Measurements from ENCODE around the gene CD8B. TPM values are rescaled to one million over a fixed set of nuclear protein-coding genes. Genes with fewer than 3 reads are reported as not detected.

Gene CD8B
- total RNA-seq, 2 donors from 2014 or later: 5.7 TPM; not detected in 1

- Histone ChIP-seq H3K27me3 (no peaks in the 10 kb centered on the region), H3K27ac (no peak overlapping the region), H3K9me3 (no peaks in the 10 kb centered on the region), H3K4me3 (no peak overlapping the region), H3K4me1 (no peaks in the 10 kb centered on the region), H3K36me3 (replicated peaks in 1 of 2; ENCODE audit: insufficient read depth in 1 of 2, low read depth in 2 of 2) (no peaks in the 10 kb centered on the region)
- intact Hi-C loops (cut with DNase I): no loop called here
- ATAC-seq: no peak
- no peak for TF ChIP-seq CTCF (IDR thresholded peaks at IDR 0.05)
- no peak for TF ChIP-seq POLR2A (IDR thresholded peaks at IDR 0.05)
- no peak for DNase-seq
- WGBS, 2 donors: 73 to 84% methylated on average over 6 to 7 of the region's 7 CpGs
Observed at GRCh38 chr2:86782748-86783147, 78.9 kb downstream of the CD8B start.

GRCh38 chr2:86781363-86781762 lies 80.3 kb downstream of the CD8B start:
- DNase-seq (no peak), ATAC-seq (no peak)
- Histone ChIP-seq H3K36me3 (replicated peaks in 1 of 2; ENCODE audit: insufficient read depth in 1 of 2, low read depth in 2 of 2) (no peaks in the 10 kb centered on the region), H3K27ac (no peak overlapping the region), H3K27me3 (no peaks in the 10 kb centered on the region), H3K9me3 (no peaks in the 10 kb centered on the region), H3K4me3 (no peak overlapping the region), H3K4me1 (no peaks in the 10 kb centered on the region)
- WGBS, 2 donors: 71 to 72% methylated on average over 9 of the region's 9 CpGs
- TF ChIP-seq POLR2A (IDR thresholded peaks at IDR 0.05) (no peak), CTCF (IDR thresholded peaks at IDR 0.05) (no peak)
- intact Hi-C loops (cut with DNase I): no loop called here

DNA sequence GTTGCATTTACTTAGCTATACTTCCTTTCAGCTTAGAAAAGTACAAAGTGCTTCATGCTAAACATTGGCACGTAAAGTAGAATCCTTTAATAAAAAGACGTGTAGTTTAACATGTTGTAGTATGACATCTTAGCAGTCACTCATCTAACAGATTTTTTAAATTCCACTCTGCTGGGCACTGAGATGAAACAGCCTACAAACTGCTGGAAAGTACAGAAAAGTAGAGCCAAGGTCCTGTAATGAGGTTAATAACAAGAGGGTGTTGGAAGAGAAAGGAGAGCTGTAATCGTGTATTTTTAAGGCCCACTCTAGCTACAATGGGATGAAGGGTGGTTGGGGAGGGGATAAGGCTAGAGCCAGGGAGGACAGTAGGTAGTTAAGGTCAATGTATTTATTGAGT lies 81.7 kb downstream of the CD8B start:
- H3K4me3 ChIP-seq: no peak overlapping the region
- WGBS, 2 donors: 64 to 70% methylated on average over 3 of the region's 3 CpGs
- H3K4me1 ChIP-seq: no peaks in the 10 kb centered on the region
- DNase-seq (no peak), ATAC-seq (no peak)
- no peak overlapping the region for H3K27ac ChIP-seq
- TF ChIP-seq POLR2A (IDR thresholded peaks at IDR 0.05) (no peak), CTCF (IDR thresholded peaks at IDR 0.05) (no peak)
- intact Hi-C loops (cut with DNase I): no loop called here
- H3K9me3 ChIP-seq: no peaks in the 10 kb centered on the region
- no peaks in the 10 kb centered on the region for H3K27me3 ChIP-seq
- no peaks in the 10 kb centered on the region for H3K36me3 ChIP-seq (replicated peaks in 1 of 2; ENCODE audit: insufficient read depth in 1 of 2, low read depth in 2 of 2)

DNA sequence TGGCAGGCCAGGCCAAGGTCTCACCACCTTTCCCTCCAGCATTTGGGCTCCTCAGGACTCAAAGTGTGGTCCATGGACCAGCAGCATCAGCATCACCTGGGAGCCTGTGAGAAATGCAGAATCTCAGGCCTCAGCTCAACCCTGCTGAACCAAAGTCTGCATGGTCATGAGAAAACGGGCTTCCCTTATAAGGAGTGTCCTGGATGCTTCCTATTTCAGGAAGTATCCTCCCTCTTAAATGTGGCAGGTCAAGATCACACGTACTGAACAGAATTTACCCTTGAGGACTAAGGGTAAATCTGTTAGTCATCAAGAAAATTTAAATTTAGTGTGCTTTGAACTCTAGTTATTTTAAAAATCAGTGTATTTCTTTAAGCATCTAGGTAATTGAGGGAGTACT lies 82.7 kb downstream of the CD8B start:
- Histone ChIP-seq H3K4me1 (no peaks in the 10 kb centered on the region), H3K4me3 (no peak overlapping the region), H3K27me3 (no peaks in the 10 kb centered on the region), H3K27ac (no peak overlapping the region), H3K9me3 (no peaks in the 10 kb centered on the region), H3K36me3 (replicated peaks in 1 of 2; ENCODE audit: insufficient read depth in 1 of 2, low read depth in 2 of 2) (peaks cover 0 to 5% of the 10 kb centered on the region in 2 donors)
- DNase-seq (no peak), ATAC-seq (no peak)
- WGBS, 2 donors: 65 to 67% methylated on average over 2 of the region's 2 CpGs
- intact Hi-C loops (cut with DNase I): no loop called here
- no peak for TF ChIP-seq CTCF (IDR thresholded peaks at IDR 0.05)
- no peak for TF ChIP-seq POLR2A (IDR thresholded peaks at IDR 0.05)

DNA sequence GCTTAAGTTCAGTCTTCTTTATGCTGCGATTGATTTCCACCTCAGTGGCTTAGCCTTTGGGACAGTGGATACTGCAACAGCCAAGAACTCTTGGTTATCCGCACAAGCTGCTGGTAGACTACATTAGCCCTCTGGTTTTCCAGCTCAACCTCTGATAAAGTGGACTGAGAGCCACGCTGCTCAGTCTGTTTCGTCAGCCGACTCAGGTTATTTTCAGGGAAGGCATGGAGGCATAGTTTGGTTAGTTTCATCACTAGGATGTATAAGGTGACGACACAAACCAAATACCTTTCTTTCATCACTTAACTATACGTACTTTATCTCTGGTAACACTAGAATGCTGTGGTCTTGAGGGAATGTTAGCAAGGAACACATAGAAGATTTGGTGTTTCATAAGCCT lies 85.2 kb downstream of the CD8B start:
- no peak overlapping the region for H3K27ac ChIP-seq
- intact Hi-C loops (cut with DNase I): no loop called here
- WGBS, 2 donors: 95 to 97% methylated on average over 7 of the region's 7 CpGs

More for the DNA sequence above, 85.2 kb downstream of the CD8B start:
- TF ChIP-seq POLR2A (IDR thresholded peaks at IDR 0.05) (no peak), CTCF (IDR thresholded peaks at IDR 0.05) (no peak)
- no peaks in the 10 kb centered on the region for H3K4me1 ChIP-seq
- ATAC-seq (no peak), DNase-seq (no peak)
- H3K4me3 ChIP-seq: no peak overlapping the region
- peaks cover 0 to 10% of the 10 kb centered on the region in 2 donors for H3K36me3 ChIP-seq (replicated peaks in 1 of 2; ENCODE audit: insufficient read depth in 1 of 2, low read depth in 2 of 2)
- H3K9me3 ChIP-seq: no peaks in the 10 kb centered on the region
- H3K27me3 ChIP-seq: no peaks in the 10 kb centered on the region

Data from body of pancreas (tissue), 4 donors.